ENCODE results near the gene LRMDA.

The LRMDA gene

DNA sequence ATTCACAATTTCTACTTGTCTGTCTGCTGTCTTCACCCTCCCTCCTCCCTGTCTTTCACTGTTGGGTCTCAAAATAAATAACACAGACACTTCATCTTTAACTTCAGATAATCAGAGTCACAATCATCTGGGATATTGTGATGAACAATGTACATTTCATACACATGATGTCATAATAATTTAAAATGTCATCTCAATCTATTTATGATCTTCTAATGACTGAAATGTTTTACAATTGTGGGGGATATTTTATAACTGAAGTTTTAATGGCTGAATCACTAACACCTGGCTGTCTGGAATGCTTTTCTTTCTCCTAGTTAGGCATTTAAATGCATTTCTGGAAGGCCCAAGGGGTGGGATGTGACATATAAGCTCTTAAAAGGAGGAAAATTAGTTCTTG lies 859.8 kb downstream of the LRMDA start:
- Histone ChIP-seq H3K4me3 (ENCODE audit: low read length, poor library complexity, severe bottlenecking) (no peak overlapping the region), H3K9me2 (replicated peaks; ENCODE audit: low read depth, low read length) (no peaks in the 10 kb centered on the region), H3K79me2 (ENCODE audit: insufficient read depth, low read length) (no peaks in the 10 kb centered on the region), H3K27me3 (ENCODE audit: insufficient read depth, low read length, poor library complexity, severe bottlenecking) (no peaks in the 10 kb centered on the region), H2AFZ (ENCODE audit: low read length) (no peak overlapping the region), H4K20me1 (ENCODE audit: insufficient read depth, low read length, poor library complexity, severe bottlenecking) (no peaks in the 10 kb centered on the region), H3F3A (ENCODE audit: low read depth) (no peaks in the 10 kb centered on the region), H3K4me2 (ENCODE audit: low read depth, low read length, poor library complexity, severe bottlenecking) (no peak overlapping the region), H3K9ac (ENCODE audit: low read depth, low read length, poor library complexity, severe bottlenecking) (no peak overlapping the region), H3K4me1 (ENCODE audit: insufficient read depth, low read length, poor library complexity, severe bottlenecking) (no peaks in the 10 kb centered on the region), H3K36me3 (ENCODE audit: insufficient read depth, low read length) (no peaks in the 10 kb centered on the region), H3K9me3 (ENCODE audit: insufficient read depth, low read depth, low read length) (no peaks in the 10 kb centered on the region)
- TF ChIP-seq, protein P1, sequence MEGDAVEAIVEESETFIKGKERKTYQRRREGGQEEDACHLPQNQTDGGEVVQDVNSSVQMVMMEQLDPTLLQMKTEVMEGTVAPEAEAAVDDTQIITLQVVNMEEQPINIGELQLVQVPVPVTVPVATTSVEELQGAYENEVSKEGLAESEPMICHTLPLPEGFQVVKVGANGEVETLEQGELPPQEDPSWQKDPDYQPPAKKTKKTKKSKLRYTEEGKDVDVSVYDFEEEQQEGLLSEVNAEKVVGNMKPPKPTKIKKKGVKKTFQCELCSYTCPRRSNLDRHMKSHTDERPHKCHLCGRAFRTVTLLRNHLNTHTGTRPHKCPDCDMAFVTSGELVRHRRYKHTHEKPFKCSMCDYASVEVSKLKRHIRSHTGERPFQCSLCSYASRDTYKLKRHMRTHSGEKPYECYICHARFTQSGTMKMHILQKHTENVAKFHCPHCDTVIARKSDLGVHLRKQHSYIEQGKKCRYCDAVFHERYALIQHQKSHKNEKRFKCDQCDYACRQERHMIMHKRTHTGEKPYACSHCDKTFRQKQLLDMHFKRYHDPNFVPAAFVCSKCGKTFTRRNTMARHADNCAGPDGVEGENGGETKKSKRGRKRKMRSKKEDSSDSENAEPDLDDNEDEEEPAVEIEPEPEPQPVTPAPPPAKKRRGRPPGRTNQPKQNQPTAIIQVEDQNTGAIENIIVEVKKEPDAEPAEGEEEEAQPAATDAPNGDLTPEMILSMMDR (conservative IDR thresholded peaks at IDR 0.05; ENCODE audit: low read length) = no peak
- no peak for TF ChIP-seq EZH2phosphoT487 (IDR thresholded peaks at IDR 0.05; ENCODE audit: borderline replicate concordance)

DNA sequence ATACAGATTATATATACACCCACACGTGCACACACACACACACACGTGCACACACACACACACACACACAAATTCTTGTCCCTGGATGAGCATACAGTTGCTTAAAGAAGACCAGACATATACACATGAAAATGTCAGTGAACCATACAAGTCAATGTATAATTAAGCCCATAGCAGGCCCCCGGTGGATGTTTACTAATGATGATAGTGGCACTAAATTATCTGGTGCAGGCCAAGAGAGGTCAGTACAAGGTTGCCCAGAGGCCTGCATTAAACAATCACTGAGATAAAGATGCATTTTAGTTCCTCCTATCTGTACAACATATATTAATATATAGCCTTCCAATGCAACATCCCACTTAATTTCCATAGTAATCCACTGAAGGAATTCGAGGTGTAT lies 860.5 kb downstream of the LRMDA start:
- Histone ChIP-seq H3K4me3 (ENCODE audit: low read length, poor library complexity, severe bottlenecking) (no peak overlapping the region), H3K36me3 (ENCODE audit: insufficient read depth, low read length) (no peaks in the 10 kb centered on the region), H3K4me1 (ENCODE audit: insufficient read depth, low read length, poor library complexity, severe bottlenecking) (no peaks in the 10 kb centered on the region), H3K9ac (ENCODE audit: low read depth, low read length, poor library complexity, severe bottlenecking) (no peak overlapping the region), H3F3A (ENCODE audit: low read depth) (no peaks in the 10 kb centered on the region), H3K9me3 (ENCODE audit: insufficient read depth, low read depth, low read length) (no peaks in the 10 kb centered on the region), H3K9me2 (replicated peaks; ENCODE audit: low read depth, low read length) (no peaks in the 10 kb centered on the region), H3K27me3 (ENCODE audit: insufficient read depth, low read length, poor library complexity, severe bottlenecking) (no peaks in the 10 kb centered on the region), H3K4me2 (ENCODE audit: low read depth, low read length, poor library complexity, severe bottlenecking) (no peak overlapping the region), H3K79me2 (ENCODE audit: insufficient read depth, low read length) (no peaks in the 10 kb centered on the region), H2AFZ (ENCODE audit: low read length) (no peak overlapping the region), H4K20me1 (ENCODE audit: insufficient read depth, low read length, poor library complexity, severe bottlenecking) (no peaks in the 10 kb centered on the region)
- TF ChIP-seq, protein P1 (conservative IDR thresholded peaks at IDR 0.05; ENCODE audit: low read length) = no peak
- no peak for TF ChIP-seq EZH2phosphoT487 (IDR thresholded peaks at IDR 0.05; ENCODE audit: borderline replicate concordance)

DNA sequence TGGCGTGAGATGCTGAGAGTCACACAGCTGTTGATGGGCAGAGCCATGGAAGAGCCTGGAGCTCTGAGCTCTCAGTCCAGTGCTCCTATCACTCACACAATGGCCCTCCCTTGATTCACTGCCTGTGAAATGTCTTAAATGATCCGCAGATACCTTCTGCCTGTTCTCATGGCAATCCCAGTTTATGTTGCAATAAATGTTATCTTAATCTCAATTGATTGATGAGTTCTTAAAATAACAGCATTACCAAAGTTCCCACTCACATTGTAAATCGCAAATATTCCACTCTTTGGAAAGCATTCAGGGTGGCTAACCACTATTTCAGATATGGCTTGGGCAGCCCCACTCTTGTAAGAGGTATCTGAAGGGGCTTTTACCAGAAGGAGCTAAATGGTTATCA lies 865.5 kb downstream of the LRMDA start:
- Histone ChIP-seq H3F3A (ENCODE audit: low read depth) (no peaks in the 10 kb centered on the region), H3K9me2 (replicated peaks; ENCODE audit: low read depth, low read length) (no peaks in the 10 kb centered on the region), H3K9me3 (ENCODE audit: insufficient read depth, low read depth, low read length) (no peaks in the 10 kb centered on the region), H4K20me1 (ENCODE audit: insufficient read depth, low read length, poor library complexity, severe bottlenecking) (no peaks in the 10 kb centered on the region), H3K4me3 (ENCODE audit: low read length, poor library complexity, severe bottlenecking) (no peak overlapping the region), H3K79me2 (ENCODE audit: insufficient read depth, low read length) (no peaks in the 10 kb centered on the region), H3K9ac (ENCODE audit: low read depth, low read length, poor library complexity, severe bottlenecking) (no peak overlapping the region), H3K4me1 (ENCODE audit: insufficient read depth, low read length, poor library complexity, severe bottlenecking) (no peaks in the 10 kb centered on the region), H3K27me3 (ENCODE audit: insufficient read depth, low read length, poor library complexity, severe bottlenecking) (no peaks in the 10 kb centered on the region), H2AFZ (ENCODE audit: low read length) (no peak overlapping the region), H3K36me3 (ENCODE audit: insufficient read depth, low read length) (no peaks in the 10 kb centered on the region), H3K4me2 (ENCODE audit: low read depth, low read length, poor library complexity, severe bottlenecking) (no peak overlapping the region)
- no peak for TF ChIP-seq EZH2phosphoT487 (IDR thresholded peaks at IDR 0.05; ENCODE audit: borderline replicate concordance)
- TF ChIP-seq, protein P1 (conservative IDR thresholded peaks at IDR 0.05; ENCODE audit: low read length) = no peak

Measured in Loucy (cell line).